H1 (cell line): ENCODE results near the gene MYADM. TPM values are rescaled to one million over a fixed set of nuclear protein-coding genes. Genes with fewer than 3 reads are reported as not detected.

Experiments
- CTCF ChIA-PET: fragments of 300-600 bp; sonication (Branson Sonifier 250); formaldehyde crosslinking; loops from one replicate; lab custom pipeline; 2021; ENCODE audit not compliant: partially characterized antibody; lab: Charles Lee
- POLR2A ChIA-PET: fragments of 300-600 bp; sonication (Branson Sonifier 250); formaldehyde crosslinking; loops from one replicate; lab custom pipeline; 2021; ENCODE audit warnings: inconsistent platforms; ENCODE audit not compliant: partially characterized antibody; lab: Charles Lee
- DNase-seq, 2 experiments: peaks; one replicate each; pipeline versions ENCODE4 v3.0.0 to v3.0.0-alpha.2; 2010 to 2022; ENCODE audit warnings: low spot score in 2 of 2, low read depth in 1 of 2, mixed read lengths in 1 of 2
- FAIRE-seq: peaks from 2 replicates; lab custom pipeline; 2011; peaks lifted over from hg19 to GRCh38; lab: Jason Lieb, UNC
- H2AFZ ChIP-seq: 2 replicates; pipeline ENCODE4 v1.8.1; 2012; ENCODE audit warnings: low read length, inconsistent platforms
- H2AK5ac ChIP-seq: 2 replicates; pipeline ENCODE4 v1.6.1; 2013; ENCODE audit warnings: low read depth, low read length
- H2BK120ac ChIP-seq: replicated peaks from 2 replicates; pipeline ENCODE3; 2013; ENCODE audit warnings: low read depth, low read length, inconsistent platforms
- H2BK12ac ChIP-seq: 2 replicates; pipeline ENCODE4 v1.6.1; 2013; ENCODE audit warnings: low read depth, low read length
- H2BK15ac ChIP-seq: 2 replicates; pipeline ENCODE4 v1.6.1; 2013; ENCODE audit warnings: low read length
- H2BK20ac ChIP-seq: 2 replicates; pipeline ENCODE4 v1.6.1; 2013; ENCODE audit warnings: low read length
- H2BK5ac ChIP-seq: 2 replicates; pipeline ENCODE4 v1.6.1; 2013; ENCODE audit warnings: low read depth, low read length
- H3K14ac ChIP-seq: 2 replicates; pipeline ENCODE4 v1.6.1; 2013; ENCODE audit warnings: inconsistent platforms; ENCODE audit not compliant: insufficient read length
- H3K18ac ChIP-seq: 2 replicates; pipeline ENCODE4 v1.6.1; 2013; ENCODE audit warnings: low read length; ENCODE audit errors: extremely low read depth
- H3K23ac ChIP-seq: 2 replicates; pipeline ENCODE4 v1.6.1; 2013; ENCODE audit warnings: inconsistent platforms; ENCODE audit not compliant: insufficient read length
- H3K23me2 ChIP-seq: 2 replicates; pipeline ENCODE4 v1.6.1; 2013; ENCODE audit warnings: low read depth, low read length
- H3K27ac ChIP-seq: 2 replicates; pipeline ENCODE4 v1.6.1; 2011; ENCODE audit warnings: low read depth, low read length, inconsistent platforms
- H3K27me3 ChIP-seq, 4 experiments: replicated peaks in 1 of 4; 1 replicate in 1 of 4; 2 replicates in 3 of 4; pipeline versions ENCODE4 v1.6.1 to v1.8.1; 2011 to 2013; ENCODE audit warnings: low read length in 3 of 4, mild to moderate bottlenecking in 3 of 4, inconsistent platforms in 2 of 4, mixed read lengths in 2 of 4, moderate library complexity in 1 of 4; ENCODE audit not compliant: control insufficient read depth in 3 of 4, insufficient read depth in 3 of 4; ENCODE audit errors: extremely low read depth in 1 of 4
- H3K36me3 ChIP-seq, 4 experiments: 2 replicates each; pipeline versions ENCODE4 v1.6.1 to v1.8.1; 2011 to 2013; ENCODE audit warnings: mild to moderate bottlenecking in 4 of 4, low read length in 3 of 4, moderate library complexity in 2 of 4, control low read depth in 1 of 4, inconsistent platforms in 1 of 4; ENCODE audit not compliant: insufficient read depth in 4 of 4, control insufficient read depth in 2 of 4
- H3K4ac ChIP-seq: replicated peaks from 2 replicates; pipeline ENCODE3; 2013; ENCODE audit warnings: low read length, low read depth, mixed read lengths, inconsistent platforms; ENCODE audit not compliant: insufficient read length
- H3K4me1 ChIP-seq, 4 experiments: replicated peaks in 1 of 4; 1 replicate in 1 of 4; 2 replicates in 3 of 4; pipeline versions ENCODE4 v1.6.1 to v1.8.1; 2011 to 2013; ENCODE audit warnings: low read length in 3 of 4, inconsistent platforms in 2 of 4, mixed read lengths in 1 of 4; ENCODE audit not compliant: insufficient read depth in 4 of 4, control insufficient read depth in 3 of 4
- H3K4me2 ChIP-seq, 2 experiments: 2 replicates each; pipeline versions ENCODE4 v1.6.1 to v1.8.1; 2011 to 2013; ENCODE audit warnings: low read depth in 2 of 2, low read length in 2 of 2, control low read depth in 1 of 2, inconsistent platforms in 1 of 2, mild to moderate bottlenecking in 1 of 2; ENCODE audit not compliant: insufficient read depth in 1 of 2
- H3K4me3 ChIP-seq, 4 experiments: fragments of 200-600, 300-600 bp in 1 of 4; sonication (generic), shearing (Covaris generic), sonication (Bioruptor Twin) in 1 of 4; 2 replicates each; pipeline versions ENCODE4 v1.5.1 to v1.8.1; 2011 to 2016; ENCODE audit warnings: low read length in 4 of 4, low read depth in 3 of 4, control low read depth in 2 of 4, inconsistent platforms in 2 of 4, mild to moderate bottlenecking in 2 of 4, mixed read lengths in 1 of 4, moderate library complexity in 1 of 4; ENCODE audit not compliant: insufficient read depth in 2 of 4; ENCODE audit errors: extremely low read depth in 1 of 4
- H3K56ac ChIP-seq: replicated peaks from 2 replicates; pipeline ENCODE3; 2013; ENCODE audit warnings: low read depth, mild to moderate bottlenecking, mixed read lengths, low read length, inconsistent platforms; ENCODE audit not compliant: insufficient read length
- H3K79me1 ChIP-seq: 2 replicates; pipeline ENCODE4 v1.6.1; 2013; ENCODE audit warnings: low read depth, low read length, control low read depth
- H3K79me2 ChIP-seq, 2 experiments: 2 replicates each; pipeline versions ENCODE4 v1.6.1 to v1.8.1; 2012 to 2013; ENCODE audit warnings: low read length in 2 of 2, mild to moderate bottlenecking in 2 of 2, inconsistent platforms in 1 of 2; ENCODE audit not compliant: insufficient read depth in 2 of 2, control insufficient read depth in 1 of 2
- H3K9ac ChIP-seq, 4 experiments: replicated peaks in 1 of 4; 1 replicate in 1 of 4; 2 replicates in 3 of 4; pipeline versions ENCODE4 v1.6.1 to v1.8.1; 2011 to 2013; ENCODE audit warnings: low read depth in 3 of 4, low read length in 3 of 4, control low read depth in 2 of 4, mild to moderate bottlenecking in 2 of 4, moderate library complexity in 2 of 4, inconsistent platforms in 1 of 4; ENCODE audit errors: extremely low read depth in 1 of 4
- H3K9me3 ChIP-seq, 2 experiments: 2 replicates each; pipeline versions ENCODE4 v1.6.1 to v1.8.1; 2012 to 2013; ENCODE audit warnings: mild to moderate bottlenecking in 2 of 2, moderate library complexity in 2 of 2, control low read depth in 1 of 2, inconsistent platforms in 1 of 2, low read depth in 1 of 2, low read length in 1 of 2, mixed read lengths in 1 of 2; ENCODE audit not compliant: insufficient read depth in 2 of 2
- H4K20me1 ChIP-seq, 2 experiments: replicated peaks in 1 of 2; 2 replicates each; pipeline versions ENCODE3 to v1.8.1; 2011 to 2013; ENCODE audit warnings: inconsistent platforms in 2 of 2, low read length in 2 of 2, mild to moderate bottlenecking in 1 of 2; ENCODE audit not compliant: insufficient read depth in 2 of 2, control insufficient read depth in 1 of 2
- H4K5ac ChIP-seq: 2 replicates; pipeline ENCODE4 v1.6.1; 2013; ENCODE audit warnings: low read length, low read depth, mixed read lengths, inconsistent platforms; ENCODE audit not compliant: insufficient read length
- H4K8ac ChIP-seq: 2 replicates; pipeline ENCODE4 v1.8.0; 2013; ENCODE audit warnings: mild to moderate bottlenecking, moderate library complexity, low read length, inconsistent platforms; ENCODE audit not compliant: insufficient read depth; ENCODE audit errors: extremely low read depth
- H4K91ac ChIP-seq: replicated peaks from 2 replicates; pipeline ENCODE3; 2013; ENCODE audit warnings: low read length, mixed read lengths, inconsistent platforms; ENCODE audit not compliant: insufficient read length
- HDAC2 ChIP-seq, 2 experiments: fragments of 300-600 bp in 1 of 2; sonication (generic) in 1 of 2; IDR thresholded peaks; 2 replicates each; pipeline ENCODE4 v1.6.1; 2011 to 2012; ENCODE audit warnings: low read depth in 2 of 2, low read length in 2 of 2, mild to moderate bottlenecking in 2 of 2, moderate library complexity in 2 of 2, borderline replicate concordance in 1 of 2, inconsistent platforms in 1 of 2
- POLR2AphosphoS5 ChIP-seq: IDR thresholded peaks from 2 replicates; pipeline ENCODE4 v1.6.1; 2011; ENCODE audit warnings: low read depth, low read length
- WGBS, 2 experiments: shearing (Covaris generic) in 1 of 2; methylation state at CpG; one replicate each; pipeline versions ENCODE4 v1.1.6 to v1.1.7; 2013 to 2015; ENCODE audit warnings: low lambda C conversion rate in 2 of 2, mixed read lengths in 2 of 2, inconsistent platforms in 1 of 2, low coverage in 1 of 2, missing lambda C conversion rate in 1 of 2; ENCODE audit not compliant: insufficient replicate concordance in 2 of 2, insufficient coverage in 1 of 2, insufficient read length in 1 of 2; ENCODE audit errors: extremely low coverage in 1 of 2, missing lambda C conversion rate in 1 of 2; 5-methylcytosine and 5-hydroxymethylcytosine counted together
- polyA plus RNA-seq, 7 experiments: library from polyadenylated mRNA; depleted of rRNA in 3 of 7; stranded (reverse) in 5 of 7; unstranded in 2 of 7; fragments of >200 nt in 5 of 7; fragments of 200-250 nt in 2 of 7; gene quantifications; 1 replicate in 5 of 7; 2 replicates in 1 of 7; 4 replicates in 1 of 7; pipeline versions ENCODE4 v1.2.1 to v1.2.3, GENCODE V29; 2011 to 2013; ENCODE audit warnings: missing spikeins in 2 of 7, mixed read lengths in 2 of 7
- total RNA-seq: library from RNA; stranded (reverse); fragmentation: NEBNext Ultra II Directional; extraction: Animal tissue kit (Norgen Biotek cat#: 25700); gene quantifications from 2 replicates; pipeline ENCODE4 v1.2.1, GENCODE V29; 2021
- TF ChIP-seq, protein P1 (sequence below): IDR thresholded peaks from 2 replicates; pipeline ENCODE4 v1.6.1; 2011; ENCODE audit warnings: low read length, improper control_type of control experiment

MYADM gene
- total and polyA plus RNA-seq, 2 of the 8 experiments (the other 6 are each of a cell fraction or from before 2014, with no cell fraction given): 70.1 to 74.2 TPM

DNA sequence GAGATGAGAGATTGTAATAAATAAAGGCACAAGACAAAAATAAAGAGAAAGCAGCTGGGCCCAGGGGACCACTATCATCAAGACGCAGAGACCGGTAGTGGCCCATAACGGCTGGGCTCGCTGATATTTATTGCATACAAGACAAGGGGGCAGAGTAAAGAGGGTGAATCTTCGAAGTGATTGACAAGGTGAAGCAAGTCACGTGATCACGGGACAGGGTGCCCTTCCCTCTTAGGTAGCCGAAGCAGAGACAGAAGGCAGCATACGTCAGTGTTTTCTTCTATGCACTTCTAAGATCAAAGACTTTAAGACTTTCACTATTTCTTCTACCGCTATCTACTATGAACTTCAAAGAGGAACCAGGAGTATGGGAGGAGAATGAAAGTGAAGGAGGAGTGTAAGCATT is 9.7 kb downstream of the MYADM start:
- no peak overlapping the region for H3K4ac ChIP-seq
- H3K9me3 ChIP-seq: no peaks in the 10 kb centered on the region
- H3K27me3 ChIP-seq: peaks cover 0 to 3% (median 0%) of the 10 kb centered on the region in 4 experiments; a peak in 2 of 7 replicates
- H2BK15ac ChIP-seq: no peak overlapping the region
- no peak for TF ChIP-seq HDAC2 (IDR thresholded peaks at IDR 0.05; ENCODE audit: borderline replicate concordance in 1 of 2, low read depth in 2 of 2, low read length in 2 of 2)
- TF ChIP-seq POLR2AphosphoS5: peak; percentile 67; the same call in 1 of the 2 replicates
- TF ChIP-seq, protein P1, sequence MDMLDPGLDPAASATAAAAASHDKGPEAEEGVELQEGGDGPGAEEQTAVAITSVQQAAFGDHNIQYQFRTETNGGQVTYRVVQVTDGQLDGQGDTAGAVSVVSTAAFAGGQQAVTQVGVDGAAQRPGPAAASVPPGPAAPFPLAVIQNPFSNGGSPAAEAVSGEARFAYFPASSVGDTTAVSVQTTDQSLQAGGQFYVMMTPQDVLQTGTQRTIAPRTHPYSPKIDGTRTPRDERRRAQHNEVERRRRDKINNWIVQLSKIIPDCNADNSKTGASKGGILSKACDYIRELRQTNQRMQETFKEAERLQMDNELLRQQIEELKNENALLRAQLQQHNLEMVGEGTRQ: peak; percentile 24; the same call in 1 of the 2 replicates
- H3K56ac ChIP-seq: no peak overlapping the region
- H3K23me2 ChIP-seq: peaks cover 17% of the 10 kb centered on the region
- peaks cover 3% of the 10 kb centered on the region; the same call in 1 of the 2 replicates for H3K79me1 ChIP-seq
- no peak for DNase-seq
- no peak overlapping the region for H3K4me2 ChIP-seq
- H3K79me2 ChIP-seq: peaks cover 0 to 2% of the 10 kb centered on the region in 2 experiments; a peak in 1 of 4 replicates
- H3K14ac ChIP-seq: no peak overlapping the region
- no peak overlapping the region for H2BK5ac ChIP-seq
- no peak for FAIRE-seq
- H2BK120ac ChIP-seq: no peak overlapping the region
- peaks cover 3 to 14% (median 6%) of the 10 kb centered on the region in 4 experiments for H3K4me1 ChIP-seq
- H2AFZ ChIP-seq: no peak overlapping the region
- no peak overlapping the region for H3K9ac ChIP-seq
- 88% methylated on average over 10 of the region's 10 CpGs; no CpG with 5 or more reads in 1 of the 2 experiments for WGBS, 2 experiments
- no peak overlapping the region for H4K8ac ChIP-seq
- no peak overlapping the region for H3K18ac ChIP-seq
- H4K20me1 ChIP-seq: peaks cover 1 to 6% of the 10 kb centered on the region in 2 experiments
- no peak overlapping the region for H3K4me3 ChIP-seq
- H2AK5ac ChIP-seq: no peak overlapping the region
- peaks cover 7 to 30% (median 16%) of the 10 kb centered on the region in 4 experiments; a peak in 6 of 8 replicates for H3K36me3 ChIP-seq
- no peak overlapping the region for H4K91ac ChIP-seq
- H3K27ac ChIP-seq: no peak overlapping the region
- no peak overlapping the region for H2BK20ac ChIP-seq
- no peak overlapping the region for H2BK12ac ChIP-seq
- POLR2A ChIA-PET: interaction anchor here (0.5 to 4.5 kb wide), 9 partner anchors 9 to 238 kb away, joined by 3 to 96 read pairs (median 4); partner anchors contain the start of genes MYADM, PRPF31 and TFPT
- CTCF ChIA-PET: interaction anchor here (0.8 to 2.1 kb wide), 10 partner anchors 9 to 153 kb away, joined by 3 to 8 read pairs (median 4); partner anchors contain the start of gene MYADM
- H3K23ac ChIP-seq: no peak overlapping the region
- no peak overlapping the region for H4K5ac ChIP-seq
